ENCODE results near the gene ALDH1A1. TPM values are rescaled to one million over a fixed set of nuclear protein-coding genes. Genes with fewer than 3 reads are reported as not detected.

Gene ALDH1A1
- total RNA-seq (2022) (17.2 and 17.7 TPM in 2 replicates), Bru-seq, nascent RNA (percentile 37 among the genes with signal in this experiment), BruChase-seq, experiment 1, labeled RNA remaining after a 6-hour chase (percentile 42 among the genes with signal in this experiment), BruChase-seq, experiment 2, labeled RNA remaining after a 2-hour chase (percentile 33 among the genes with signal in this experiment)
- long read RNA-seq, transcript ALDH1A1-201 (13 exons, 2,107 nt) = major isoform, 29 of 32 reads
- long read RNA-seq, partial matches to known transcripts = 2 of 32 reads
- long read RNA-seq, other reads (novel, unspliced or antisense) = 1 of 32 reads

GRCh38 chr9:72952914-72953313, at the start of gene ALDH1A1:
Gene ALDH1A1, minus strand, starts transcription at chr9:72953053. Its CDS starts 53 bp downstream, at chr9:72953000.
- no TSS peak for BruUV-seq (replicated peaks)
- CTCF ChIA-PET = no interaction called here
- H3K9me3 Mint-ChIP-seq (ENCODE audit: low read depth, unreplicated experiment) = no peaks in the 10 kb centered on the region
- no peaks in the 10 kb centered on the region for H3K27me3 Mint-ChIP-seq (ENCODE audit: unreplicated experiment)
- H3K36me3 Mint-ChIP-seq (ENCODE audit: insufficient read depth, unreplicated experiment) = peaks cover 15% of the 10 kb centered on the region
- DNase-seq = peak; percentile 13
- intact Hi-C loops (cut with micrococcal nuclease; ENCODE audit: unreplicated experiment) = no loop called here
- no peak for TF ChIP-seq CTCF (IDR thresholded peaks at IDR 0.05; ENCODE audit: unreplicated experiment)
- H3K4me1 Mint-ChIP-seq (ENCODE audit: low read depth, unreplicated experiment) = peaks cover 21% of the 10 kb centered on the region
- H3K4me3 Mint-ChIP-seq (ENCODE audit: low read depth, unreplicated experiment) = peak within 1 kb of the TSS; percentile 65
- peak within 1 kb of the TSS; percentile 69 for H3K27ac Mint-ChIP-seq (ENCODE audit: unreplicated experiment)

- H3K27ac Mint-ChIP-seq (ENCODE audit: unreplicated experiment) = no peak overlapping the region
- H3K4me1 Mint-ChIP-seq (ENCODE audit: low read depth, unreplicated experiment) = peaks cover 8% of the 10 kb centered on the region
- H3K27me3 Mint-ChIP-seq (ENCODE audit: unreplicated experiment) = no peaks in the 10 kb centered on the region
- no peaks in the 10 kb centered on the region for H3K36me3 Mint-ChIP-seq (ENCODE audit: insufficient read depth, unreplicated experiment)
- H3K4me3 Mint-ChIP-seq (ENCODE audit: low read depth, unreplicated experiment) = no peak overlapping the region
- CTCF ChIA-PET = no interaction called here
- BruUV-seq (replicated peaks) = no TSS peak
- no peak for TF ChIP-seq CTCF (IDR thresholded peaks at IDR 0.05; ENCODE audit: unreplicated experiment)
- intact Hi-C loops (cut with micrococcal nuclease; ENCODE audit: unreplicated experiment) = no loop called here
- DNase-seq = no peak
- H3K9me3 Mint-ChIP-seq (ENCODE audit: low read depth, unreplicated experiment) = no peaks in the 10 kb centered on the region
These were observed 49.0 kb upstream of the ALDH1A1 start for GRCh38 chr9:73001860-73002259.

GRCh38 chr9:72998363-72998762, 45.5 kb upstream of the ALDH1A1 start:
- intact Hi-C loops (cut with micrococcal nuclease; ENCODE audit: unreplicated experiment) = no loop called here

GRCh38 chr9:72997387-72997995, 44.6 kb upstream of the ALDH1A1 start:
- no TSS peak for BruUV-seq (replicated peaks)
- intact Hi-C loops (cut with micrococcal nuclease; ENCODE audit: unreplicated experiment) = no loop called here
- DNase-seq = no peak
- Mint-ChIP-seq H3K9me3 (ENCODE audit: low read depth, unreplicated experiment) (no peaks in the 10 kb centered on the region), H3K4me1 (ENCODE audit: low read depth, unreplicated experiment) (peaks cover 8% of the 10 kb centered on the region), H3K27me3 (ENCODE audit: unreplicated experiment) (no peaks in the 10 kb centered on the region), H3K27ac (ENCODE audit: unreplicated experiment) (no peak overlapping the region), H3K36me3 (ENCODE audit: insufficient read depth, unreplicated experiment) (no peaks in the 10 kb centered on the region), H3K4me3 (ENCODE audit: low read depth, unreplicated experiment) (no peak overlapping the region)
- CTCF ChIA-PET = no interaction called here
- no peak for TF ChIP-seq CTCF (IDR thresholded peaks at IDR 0.05; ENCODE audit: unreplicated experiment)

More at GRCh38 chr9:72998363-72998762, 45.5 kb upstream of the ALDH1A1 start:
- TF ChIP-seq CTCF (IDR thresholded peaks at IDR 0.05; ENCODE audit: unreplicated experiment) = no peak
- Mint-ChIP-seq H3K4me3 (ENCODE audit: low read depth, unreplicated experiment) (no peak overlapping the region), H3K36me3 (ENCODE audit: insufficient read depth, unreplicated experiment) (no peaks in the 10 kb centered on the region), H3K27ac (ENCODE audit: unreplicated experiment) (no peak overlapping the region), H3K9me3 (ENCODE audit: low read depth, unreplicated experiment) (no peaks in the 10 kb centered on the region), H3K27me3 (ENCODE audit: unreplicated experiment) (no peaks in the 10 kb centered on the region), H3K4me1 (ENCODE audit: low read depth, unreplicated experiment) (peaks cover 8% of the 10 kb centered on the region)
- no peak for DNase-seq
- CTCF ChIA-PET = no interaction called here
- no TSS peak for BruUV-seq (replicated peaks)
